Mesendoderm (in vitro differentiated cells): ENCODE results near the gene TUBA4B.

Source experiments
- DNase-seq: peaks from one replicate; pipeline ENCODE4 v3.0.0; 2013
- H2AK5ac ChIP-seq: 2 replicates; pipeline ENCODE4 v1.6.1; 2013; ENCODE audit warnings: low read length, inconsistent platforms
- H2BK120ac ChIP-seq: 2 replicates; pipeline ENCODE4 v1.6.1; 2013; ENCODE audit warnings: low read depth, mild to moderate bottlenecking, low read length, moderate library complexity, mixed read lengths
- H2BK15ac ChIP-seq: replicated peaks from 2 replicates; pipeline ENCODE4 v1.6.1; 2013; ENCODE audit warnings: low read depth, mild to moderate bottlenecking, moderate library complexity
- H2BK5ac ChIP-seq: 2 replicates; pipeline ENCODE4 v1.6.1; 2013; ENCODE audit warnings: low read length, inconsistent platforms
- H3K18ac ChIP-seq: 2 replicates; pipeline ENCODE4 v1.6.1; 2013; ENCODE audit warnings: mild to moderate bottlenecking, low read length, mixed read lengths
- H3K23ac ChIP-seq: one replicate; pipeline ENCODE4 v1.6.1; 2013; ENCODE audit warnings: low read length
- H3K27ac ChIP-seq: 2 replicates; pipeline ENCODE4 v1.5.1; 2013; ENCODE audit warnings: low read depth, mild to moderate bottlenecking, inconsistent platforms, low read length, moderate library complexity
- H3K27me3 ChIP-seq: 2 replicates; pipeline ENCODE4 v1.6.1; 2013; ENCODE audit warnings: low read length, control low read depth, mild to moderate bottlenecking, inconsistent platforms; ENCODE audit not compliant: insufficient read depth, poor library complexity
- H3K36me3 ChIP-seq: 2 replicates; pipeline ENCODE4 v1.6.1; 2013; ENCODE audit warnings: low read length, inconsistent platforms; ENCODE audit not compliant: control insufficient read depth, insufficient read depth
- H3K4ac ChIP-seq: one replicate; pipeline ENCODE4 v1.6.1; 2013; ENCODE audit warnings: low read depth, mild to moderate bottlenecking, low read length, moderate library complexity
- H3K4me1 ChIP-seq: 2 replicates; pipeline ENCODE4 v1.6.1; 2013; ENCODE audit warnings: low read depth, low read length, inconsistent platforms; ENCODE audit not compliant: control insufficient read depth
- H3K4me2 ChIP-seq: 2 replicates; pipeline ENCODE4 v1.6.1; 2013; ENCODE audit warnings: low read length
- H3K4me3 ChIP-seq: 2 replicates; pipeline ENCODE4 v1.5.1; 2013; ENCODE audit warnings: mild to moderate bottlenecking, low read length
- H3K56ac ChIP-seq: one replicate; pipeline ENCODE4 v1.6.1; 2013; ENCODE audit warnings: low read length
- H3K79me1 ChIP-seq: 2 replicates; pipeline ENCODE4 v1.6.1; 2013; ENCODE audit warnings: low read length, inconsistent platforms
- H3K79me2 ChIP-seq: 2 replicates; pipeline ENCODE4 v1.6.1; 2013; ENCODE audit warnings: mild to moderate bottlenecking, low read length; ENCODE audit not compliant: control insufficient read depth, insufficient read depth
- H3K9ac ChIP-seq: 2 replicates; pipeline ENCODE4 v1.6.1; 2013; ENCODE audit warnings: low read length, inconsistent platforms
- H4K5ac ChIP-seq: one replicate; pipeline ENCODE4 v1.6.1; 2013; ENCODE audit warnings: low read length
- H4K8ac ChIP-seq: one replicate; pipeline ENCODE4 v1.6.1; 2013; ENCODE audit warnings: low read depth, mild to moderate bottlenecking, control low read depth, low read length, moderate library complexity
- WGBS: extraction: QIAGEN DNeasy Blood & Tissue Kit; methylation state at CpG from one replicate; pipeline ENCODE4 v1.1.7; 2013; ENCODE audit warnings: low lambda C conversion rate, missing lambda C conversion rate; ENCODE audit not compliant: insufficient coverage; ENCODE audit errors: extremely low coverage; 5-methylcytosine and 5-hydroxymethylcytosine counted together

The TUBA4B gene

DNA sequence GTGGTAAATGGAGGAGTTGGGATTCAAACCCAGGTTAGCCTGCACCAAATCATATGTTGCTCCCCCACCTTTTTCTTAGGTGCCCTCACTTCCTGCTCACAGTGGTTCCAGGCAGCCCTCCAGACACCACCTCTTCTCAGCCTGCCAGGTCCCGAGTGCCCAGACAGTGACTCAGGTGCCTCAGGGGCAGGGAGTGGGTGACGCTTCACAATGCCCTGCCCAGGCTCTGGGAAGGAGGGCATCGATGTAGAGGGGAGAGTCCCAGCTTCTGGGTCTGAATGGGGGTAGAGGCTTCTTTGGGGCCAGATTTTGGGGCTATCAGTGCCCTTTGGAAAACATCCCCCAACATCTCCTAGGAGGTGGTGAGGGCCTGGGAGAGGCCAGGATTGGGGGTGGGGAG lies 20.9 kb downstream of the TUBA4B start:
- Histone ChIP-seq H3K23ac (no peak overlapping the region), H3K9ac (no peak overlapping the region), H3K36me3 (no peaks in the 10 kb centered on the region), H4K8ac (no peak overlapping the region), H3K4me3 (no peak overlapping the region), H2BK120ac (no peak overlapping the region), H3K4me2 (no peak overlapping the region), H3K18ac (peak overlapping the region; percentile 17), H3K27ac (peak overlapping the region; percentile 88), H2BK5ac (peak overlapping the region; percentile 6), H3K4me1 (peaks cover 10% of the 10 kb centered on the region), H4K5ac (no peak overlapping the region), H3K79me1 (no peaks in the 10 kb centered on the region), H3K79me2 (no peaks in the 10 kb centered on the region), H2AK5ac (no peak overlapping the region), H2BK15ac (no peak overlapping the region), H3K27me3 (no peaks in the 10 kb centered on the region), H3K56ac (peak overlapping the region; percentile 49), H3K4ac (peak overlapping the region; percentile 4)
- WGBS, result no CpG with 5 or more reads among the region's 3 CpGs
- DNase-seq, result peak; percentile 86

DNA sequence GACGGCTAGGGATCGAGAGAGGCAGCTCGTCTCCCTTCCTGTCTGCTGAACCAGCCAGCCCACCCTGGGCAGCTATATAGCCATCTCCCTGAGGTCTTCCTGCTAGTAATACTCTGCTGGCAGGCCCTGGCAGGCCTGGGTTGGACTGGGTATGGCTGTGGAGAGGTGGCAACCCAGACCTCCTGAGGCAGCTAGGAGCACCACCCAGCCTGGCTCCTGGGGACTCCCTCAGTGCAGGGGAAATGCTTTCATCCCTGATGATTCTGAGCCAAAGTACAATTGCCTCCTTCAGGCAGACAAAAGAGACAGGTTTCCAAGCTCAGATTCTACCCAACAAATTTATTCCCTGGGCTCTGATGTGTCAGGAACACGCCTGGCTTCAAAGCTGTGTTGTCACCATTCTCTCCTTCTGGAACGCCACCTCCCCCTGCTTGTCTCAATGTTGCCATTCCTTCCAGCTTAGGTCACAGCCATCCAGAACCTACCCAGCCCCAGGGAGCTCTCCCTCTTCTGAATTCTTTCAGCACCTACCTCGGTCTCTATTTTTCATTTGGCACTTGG lies 21.4 kb downstream of the TUBA4B start:
- Histone ChIP-seq H3K56ac (peak overlapping the region; percentile 49), H2AK5ac (no peak overlapping the region), H3K79me2 (no peaks in the 10 kb centered on the region), H3K18ac (peak overlapping the region; percentile 17), H4K8ac (no peak overlapping the region), H3K4me1 (peaks cover 10% of the 10 kb centered on the region), H3K79me1 (no peaks in the 10 kb centered on the region), H3K27ac (peak overlapping the region; percentile 88), H3K4me2 (no peak overlapping the region), H3K23ac (no peak overlapping the region), H2BK5ac (no peak overlapping the region), H3K36me3 (no peaks in the 10 kb centered on the region), H3K27me3 (no peaks in the 10 kb centered on the region), H3K4me3 (no peak overlapping the region), H4K5ac (no peak overlapping the region), H3K9ac (no peak overlapping the region), H2BK120ac (no peak overlapping the region), H3K4ac (peak overlapping the region; percentile 4), H2BK15ac (no peak overlapping the region)
- peak; percentile 98 for DNase-seq
- no CpG with 5 or more reads among the region's 6 CpGs for WGBS

GRCh38 chr2:219277703-219278654 lies 24.9 kb downstream of the TUBA4B start:
- no peaks in the 10 kb centered on the region for H3K27me3 ChIP-seq
- WGBS, result no CpG with 5 or more reads among the region's 25 CpGs
- H3K36me3 ChIP-seq, result no peaks in the 10 kb centered on the region
- H2BK120ac ChIP-seq, result peak overlapping the region; percentile 63
- no peaks in the 10 kb centered on the region for H3K79me2 ChIP-seq
- no peak overlapping the region for H4K5ac ChIP-seq
- peak overlapping the region; percentile 29 for H4K8ac ChIP-seq
- H3K9ac ChIP-seq, result peak overlapping the region; percentile 74
- no peaks in the 10 kb centered on the region for H3K79me1 ChIP-seq
- H3K4me3 ChIP-seq, result no peak overlapping the region
- H3K4me1 ChIP-seq, result peaks cover 24% of the 10 kb centered on the region
- peak overlapping the region; percentile 66 for H2BK5ac ChIP-seq
- peak overlapping the region; percentile 94 for H3K27ac ChIP-seq
- peak overlapping the region; percentile 73 for H3K18ac ChIP-seq
- DNase-seq, result peak; percentile 94
- peak overlapping the region; percentile 52 for H3K56ac ChIP-seq
- no peak overlapping the region for H3K4me2 ChIP-seq
- H2BK15ac ChIP-seq, result no peak overlapping the region
- H3K4ac ChIP-seq, result peak overlapping the region; percentile 61
- no peak overlapping the region for H2AK5ac ChIP-seq
- peak overlapping the region; percentile 83 for H3K23ac ChIP-seq

- H3K56ac ChIP-seq, result peak overlapping the region; percentile 28
- H2BK5ac ChIP-seq, result peak overlapping the region; percentile 66
- H3K18ac ChIP-seq, result peak overlapping the region; percentile 73
- no peaks in the 10 kb centered on the region for H3K79me1 ChIP-seq
- H3K4me2 ChIP-seq, result peak overlapping the region; percentile 56
- no peak overlapping the region for H2BK15ac ChIP-seq
- H3K27me3 ChIP-seq, result no peaks in the 10 kb centered on the region
- no CpG with 5 or more reads among the region's 9 CpGs for WGBS
- peak overlapping the region; percentile 83 for H3K23ac ChIP-seq
- H3K27ac ChIP-seq, result peak overlapping the region; percentile 94
- H4K8ac ChIP-seq, result peak overlapping the region; percentile 29
- peaks cover 24% of the 10 kb centered on the region for H3K4me1 ChIP-seq
- no peaks in the 10 kb centered on the region for H3K79me2 ChIP-seq
- DNase-seq, result no peak
- H3K36me3 ChIP-seq, result no peaks in the 10 kb centered on the region
- H2AK5ac ChIP-seq, result no peak overlapping the region
- H3K4me3 ChIP-seq, result peak overlapping the region; percentile 10
- peak overlapping the region; percentile 61 for H3K4ac ChIP-seq
- peak overlapping the region; percentile 74 for H3K9ac ChIP-seq
- H4K5ac ChIP-seq, result no peak overlapping the region
- no peak overlapping the region for H2BK120ac ChIP-seq
Observed at GRCh38 chr2:219278655-219279150, 25.7 kb downstream of the TUBA4B start.

- peak; percentile 99 for DNase-seq
- Histone ChIP-seq H4K8ac (peak within 1 kb of the TSS; percentile 95), H2BK15ac (no peak within 1 kb of the TSS), H2AK5ac (peak within 1 kb of the TSS; percentile 24), H3K4me2 (peak within 1 kb of the TSS; percentile 71), H3K9ac (peak within 1 kb of the TSS; percentile 74), H3K4ac (peak within 1 kb of the TSS; percentile 61), H3K79me1 (no peaks in the 10 kb centered on the region), H3K18ac (peak within 1 kb of the TSS; percentile 88), H3K4me3 (peak within 1 kb of the TSS; percentile 15), H3K27ac (peak within 1 kb of the TSS; percentile 99), H3K4me1 (peaks cover 21% of the 10 kb centered on the region), H3K56ac (peak within 1 kb of the TSS; percentile 87), H2BK5ac (peak within 1 kb of the TSS; percentile 88), H3K79me2 (no peaks in the 10 kb centered on the region), H3K36me3 (no peaks in the 10 kb centered on the region), H2BK120ac (peak within 1 kb of the TSS; percentile 96), H4K5ac (no peak within 1 kb of the TSS), H3K27me3 (no peaks in the 10 kb centered on the region), H3K23ac (peak within 1 kb of the TSS; percentile 83)
- no CpG with 5 or more reads among the region's 65 CpGs for WGBS
Observed at GRCh38 chr2:219279151-219279915, 26.3 kb downstream of the TUBA4B start, which contains the start of gene DNAJB2. Gene DNAJB2, plus strand, starts transcription at chr2:219279366. Its CDS starts 468 bp downstream, at chr2:219279834.
